Upper lobe of left lung (tissue), 4 donors: Measurements from ENCODE around the gene IGF2BP3.
"Not testable (repeated sequence)": the region's sequence is repeated elsewhere in the genome, so short reads cannot be mapped to it uniquely, and the experiment has no call there.

Experiments used
- EP300 ChIP-seq, 4 donors: sonication (generic); formaldehyde crosslinking; IDR thresholded peaks; one replicate each; pipeline ENCODE4 v1.5.1; 2017; ENCODE audit warnings: antibody characterized with exemption in 4 of 4, control low read depth in 2 of 4
- POLR2AphosphoS5 ChIP-seq, 2 donors: sonication (generic); formaldehyde crosslinking; IDR thresholded peaks; one replicate each; pipeline ENCODE4 v1.5.1; 2017; ENCODE audit warnings: antibody characterized with exemption in 2 of 2
- TF ChIP-seq, protein P1 (sequence below), 6 experiments: fragments of 450-650 bp in 4 of 6; fragments of 200-600 bp in 2 of 6; sonication (generic) in 2 of 6; IDR thresholded peaks; one replicate each; pipeline ENCODE4 v1.5.1; 2016 to 2019; ENCODE audit warnings: antibody characterized with exemption in 6 of 6

DNA sequence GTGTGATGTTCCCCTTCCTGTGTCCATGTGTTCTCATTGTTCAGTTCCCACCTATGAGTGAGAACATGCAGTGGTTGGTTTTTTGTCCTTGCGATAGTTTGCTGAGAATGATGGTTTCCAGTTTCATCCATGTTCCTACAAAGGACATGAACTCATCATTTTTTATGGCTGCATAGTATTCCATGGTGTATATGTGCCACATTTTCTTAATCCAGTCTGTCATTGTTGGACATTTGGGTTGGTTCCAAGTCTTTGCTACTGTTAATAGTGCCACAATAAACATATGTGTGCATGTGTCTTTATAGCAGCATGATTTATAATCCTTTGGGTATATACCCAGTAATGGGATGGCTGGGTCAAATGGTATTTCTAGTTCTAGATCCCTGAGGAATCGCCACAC, 72.2 kb downstream of the IGF2BP3 start:
- TF ChIP-seq, protein P1, sequence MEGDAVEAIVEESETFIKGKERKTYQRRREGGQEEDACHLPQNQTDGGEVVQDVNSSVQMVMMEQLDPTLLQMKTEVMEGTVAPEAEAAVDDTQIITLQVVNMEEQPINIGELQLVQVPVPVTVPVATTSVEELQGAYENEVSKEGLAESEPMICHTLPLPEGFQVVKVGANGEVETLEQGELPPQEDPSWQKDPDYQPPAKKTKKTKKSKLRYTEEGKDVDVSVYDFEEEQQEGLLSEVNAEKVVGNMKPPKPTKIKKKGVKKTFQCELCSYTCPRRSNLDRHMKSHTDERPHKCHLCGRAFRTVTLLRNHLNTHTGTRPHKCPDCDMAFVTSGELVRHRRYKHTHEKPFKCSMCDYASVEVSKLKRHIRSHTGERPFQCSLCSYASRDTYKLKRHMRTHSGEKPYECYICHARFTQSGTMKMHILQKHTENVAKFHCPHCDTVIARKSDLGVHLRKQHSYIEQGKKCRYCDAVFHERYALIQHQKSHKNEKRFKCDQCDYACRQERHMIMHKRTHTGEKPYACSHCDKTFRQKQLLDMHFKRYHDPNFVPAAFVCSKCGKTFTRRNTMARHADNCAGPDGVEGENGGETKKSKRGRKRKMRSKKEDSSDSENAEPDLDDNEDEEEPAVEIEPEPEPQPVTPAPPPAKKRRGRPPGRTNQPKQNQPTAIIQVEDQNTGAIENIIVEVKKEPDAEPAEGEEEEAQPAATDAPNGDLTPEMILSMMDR (IDR thresholded peaks at IDR 0.05): not testable (repeated sequence)
- TF ChIP-seq POLR2AphosphoS5, EP300 (IDR thresholded peaks at IDR 0.05): not testable (repeated sequence)
